Measurements from ENCODE around the gene RBM8A.

Gene RBM8A

GRCh38 chr1:145912128-145912641 is 15.1 kb downstream of the RBM8A start:
- H3K4me1 Mint-ChIP-seq (ENCODE audit: low read depth), result peaks cover 23% of the 10 kb centered on the region
- H3K4me3 Mint-ChIP-seq, result no peak overlapping the region
- no peaks in the 10 kb centered on the region for H3K27me3 Mint-ChIP-seq
- no peak overlapping the region for H3K27ac Mint-ChIP-seq
- H3K9me3 Mint-ChIP-seq (ENCODE audit: low read depth), result no peaks in the 10 kb centered on the region
- H3K36me3 Mint-ChIP-seq, result peaks cover 11% of the 10 kb centered on the region

GRCh38 chr1:145908653-145909052 is 18.6 kb downstream of the RBM8A start:
- peaks cover 8% of the 10 kb centered on the region for H3K4me1 Mint-ChIP-seq (ENCODE audit: low read depth)
- peaks cover 5% of the 10 kb centered on the region for H3K36me3 Mint-ChIP-seq
- no peak overlapping the region for H3K4me3 Mint-ChIP-seq
- no peaks in the 10 kb centered on the region for H3K9me3 Mint-ChIP-seq (ENCODE audit: low read depth)
- H3K27ac Mint-ChIP-seq, result no peak overlapping the region
- no peaks in the 10 kb centered on the region for H3K27me3 Mint-ChIP-seq

- Mint-ChIP-seq H3K27me3 (no peaks in the 10 kb centered on the region), H3K4me1 (ENCODE audit: low read depth) (peaks cover 5% of the 10 kb centered on the region), H3K36me3 (peaks cover 5% of the 10 kb centered on the region), H3K9me3 (ENCODE audit: low read depth) (no peaks in the 10 kb centered on the region), H3K27ac (no peak overlapping the region), H3K4me3 (no peak overlapping the region)
Measured at GRCh38 chr1:145906954-145907753, 20.1 kb downstream of the RBM8A start.

GRCh38 chr1:145901312-145902021 is 25.8 kb downstream of the RBM8A start:
- H3K27ac Mint-ChIP-seq, result no peak overlapping the region
- H3K9me3 Mint-ChIP-seq (ENCODE audit: low read depth), result no peaks in the 10 kb centered on the region
- H3K27me3 Mint-ChIP-seq, result no peaks in the 10 kb centered on the region
- peaks cover 8% of the 10 kb centered on the region for H3K36me3 Mint-ChIP-seq
- no peak overlapping the region for H3K4me3 Mint-ChIP-seq
- H3K4me1 Mint-ChIP-seq (ENCODE audit: low read depth), result no peaks in the 10 kb centered on the region

- H3K36me3 Mint-ChIP-seq, result peaks cover 8% of the 10 kb centered on the region
- no peaks in the 10 kb centered on the region for H3K27me3 Mint-ChIP-seq
- no peak overlapping the region for H3K4me3 Mint-ChIP-seq
- no peaks in the 10 kb centered on the region for H3K4me1 Mint-ChIP-seq (ENCODE audit: low read depth)
- no peak overlapping the region for H3K27ac Mint-ChIP-seq
- no peaks in the 10 kb centered on the region for H3K9me3 Mint-ChIP-seq (ENCODE audit: low read depth)
Measured at GRCh38 chr1:145898756-145899155, 28.5 kb downstream of the RBM8A start.

GRCh38 chr1:145897969-145898368 is 29.3 kb downstream of the RBM8A start:
- Mint-ChIP-seq H3K27ac (no peak overlapping the region), H3K36me3 (peaks cover 8% of the 10 kb centered on the region), H3K27me3 (no peaks in the 10 kb centered on the region), H3K4me1 (ENCODE audit: low read depth) (no peaks in the 10 kb centered on the region), H3K4me3 (no peak overlapping the region), H3K9me3 (ENCODE audit: low read depth) (no peaks in the 10 kb centered on the region)

- Mint-ChIP-seq H3K27me3 (no peaks in the 10 kb centered on the region), H3K4me1 (ENCODE audit: low read depth) (no peaks in the 10 kb centered on the region), H3K9me3 (ENCODE audit: low read depth) (no peaks in the 10 kb centered on the region), H3K36me3 (peaks cover 6% of the 10 kb centered on the region), H3K27ac (no peak overlapping the region), H3K4me3 (no peak overlapping the region)
Measured at GRCh38 chr1:145895471-145895870, 31.8 kb downstream of the RBM8A start.

GRCh38 chr1:145893306-145894055 is 33.8 kb downstream of the RBM8A start:
- Mint-ChIP-seq H3K36me3 (peaks cover 2% of the 10 kb centered on the region), H3K27ac (no peak overlapping the region), H3K9me3 (ENCODE audit: low read depth) (no peaks in the 10 kb centered on the region), H3K27me3 (no peaks in the 10 kb centered on the region), H3K4me1 (ENCODE audit: low read depth) (no peaks in the 10 kb centered on the region), H3K4me3 (no peak overlapping the region)

GRCh38 chr1:145892486-145893087 is 34.7 kb downstream of the RBM8A start:
- Mint-ChIP-seq H3K27me3 (no peaks in the 10 kb centered on the region), H3K4me3 (no peak overlapping the region), H3K27ac (no peak overlapping the region), H3K9me3 (ENCODE audit: low read depth) (no peaks in the 10 kb centered on the region), H3K36me3 (peaks cover under 1% of the 10 kb centered on the region), H3K4me1 (ENCODE audit: low read depth) (no peaks in the 10 kb centered on the region)

GRCh38 chr1:145891587-145892485 is 35.4 kb downstream of the RBM8A start:
- H3K4me3 Mint-ChIP-seq, result no peak overlapping the region
- H3K36me3 Mint-ChIP-seq, result no peaks in the 10 kb centered on the region
- no peaks in the 10 kb centered on the region for H3K9me3 Mint-ChIP-seq (ENCODE audit: low read depth)
- no peak overlapping the region for H3K27ac Mint-ChIP-seq
- H3K27me3 Mint-ChIP-seq, result no peaks in the 10 kb centered on the region
- peaks cover under 1% of the 10 kb centered on the region for H3K4me1 Mint-ChIP-seq (ENCODE audit: low read depth)

GRCh38 chr1:145891143-145891542 is 36.1 kb downstream of the RBM8A start:
- Mint-ChIP-seq H3K27me3 (no peaks in the 10 kb centered on the region), H3K4me3 (no peak overlapping the region), H3K4me1 (ENCODE audit: low read depth) (peaks cover 5% of the 10 kb centered on the region), H3K27ac (no peak overlapping the region), H3K9me3 (ENCODE audit: low read depth) (no peaks in the 10 kb centered on the region), H3K36me3 (no peaks in the 10 kb centered on the region)

GRCh38 chr1:145889722-145890121 is 37.6 kb downstream of the RBM8A start:
- no peaks in the 10 kb centered on the region for H3K9me3 Mint-ChIP-seq (ENCODE audit: low read depth)
- H3K27me3 Mint-ChIP-seq, result no peaks in the 10 kb centered on the region
- H3K36me3 Mint-ChIP-seq, result no peaks in the 10 kb centered on the region
- no peak overlapping the region for H3K4me3 Mint-ChIP-seq
- H3K4me1 Mint-ChIP-seq (ENCODE audit: low read depth), result peaks cover 13% of the 10 kb centered on the region
- H3K27ac Mint-ChIP-seq, result no peak overlapping the region

GRCh38 chr1:145887631-145888030 is 39.7 kb downstream of the RBM8A start:
- peaks cover 7% of the 10 kb centered on the region for H3K27me3 Mint-ChIP-seq
- no peak overlapping the region for H3K27ac Mint-ChIP-seq
- H3K4me3 Mint-ChIP-seq, result no peak overlapping the region
- no peaks in the 10 kb centered on the region for H3K9me3 Mint-ChIP-seq (ENCODE audit: low read depth)
- H3K36me3 Mint-ChIP-seq, result no peaks in the 10 kb centered on the region
- peaks cover 15% of the 10 kb centered on the region for H3K4me1 Mint-ChIP-seq (ENCODE audit: low read depth)

GRCh38 chr1:145886816-145887215 is 40.5 kb downstream of the RBM8A start:
- H3K27ac Mint-ChIP-seq, result no peak overlapping the region
- no peaks in the 10 kb centered on the region for H3K36me3 Mint-ChIP-seq
- peak overlapping the region; percentile 79 for H3K4me3 Mint-ChIP-seq
- peaks cover 15% of the 10 kb centered on the region for H3K4me1 Mint-ChIP-seq (ENCODE audit: low read depth)
- H3K27me3 Mint-ChIP-seq, result peaks cover 7% of the 10 kb centered on the region
- H3K9me3 Mint-ChIP-seq (ENCODE audit: low read depth), result no peaks in the 10 kb centered on the region
